ENCODE results near the gene RNF224. TPM values are rescaled to one million over a fixed set of nuclear protein-coding genes. Genes with fewer than 3 reads are reported as not detected.

Gene RNF224
- total and polyA plus RNA-seq, 4 donors: not detected

DNA sequence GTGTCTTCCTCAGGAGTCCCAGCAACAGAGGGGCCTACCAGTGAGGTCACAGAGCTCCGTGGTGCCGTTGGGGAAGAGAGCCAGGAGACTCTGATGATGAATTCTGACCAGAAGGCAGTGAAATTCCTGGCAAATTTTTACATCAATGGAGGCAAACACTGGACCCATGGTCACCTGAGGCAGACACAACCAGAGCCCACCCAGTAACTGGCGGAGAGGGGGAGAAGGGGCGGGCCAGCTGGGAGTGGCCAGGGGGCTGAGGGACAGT is 23.8 kb downstream of the RNF224 start, which contains the start of gene STPG3:
STPG3 (plus strand) TSS at position 93 of the 268 bp plus-strand sequence; CDS start at position 94, 1 bp downstream.
- 88% methylated on average over 4 of the region's 4 CpGs for WGBS
- no peak within 1 kb of the TSS for H3K27ac ChIP-seq (ENCODE audit: low read depth in 1 of 2, low read length in 2 of 2)
- H3K9me3 ChIP-seq (ENCODE audit: control insufficient read depth in 4 of 4, low read length in 3 of 4): no peaks in the 10 kb centered on the region
- no peak for DNase-seq (ENCODE audit: low spot score)
- H3K4me1 ChIP-seq (ENCODE audit: control insufficient read depth in 4 of 4, insufficient read depth in 4 of 4, low read length in 3 of 4): peaks cover 2 to 28% (median 15%) of the 10 kb centered on the region in 4 donors
- no peaks in the 10 kb centered on the region for H3K27me3 ChIP-seq (ENCODE audit: control insufficient read depth in 4 of 4, insufficient read depth in 4 of 4, low read length in 3 of 4)
- no peak within 1 kb of the TSS for H3K4me3 ChIP-seq (ENCODE audit: low read depth in 1 of 3, low read length in 3 of 3)
- TF ChIP-seq NR2F2 (IDR thresholded peaks at IDR 0.05) (no peak), RAD21 (IDR thresholded peaks at IDR 0.05) (no peak), HNF4A (conservative IDR thresholded peaks at IDR 0.05) (no peak), TAF1 (conservative IDR thresholded peaks at IDR 0.05) (no peak), SP1 (IDR thresholded peaks at IDR 0.05) (no peak), YY1 (IDR thresholded peaks at IDR 0.05) (no peak), JUND (IDR thresholded peaks at IDR 0.05) (no peak), EGR1 (IDR thresholded peaks at IDR 0.05; ENCODE audit: low read depth in 2 of 2) (no peak), FOXA1 (IDR thresholded peaks at IDR 0.05) (no peak), RXRA (IDR thresholded peaks at IDR 0.05) (no peak), HNF4G (IDR thresholded peaks at IDR 0.05) (no peak), FOXA2 (IDR thresholded peaks at IDR 0.05) (no peak), GABPA (IDR thresholded peaks at IDR 0.05 in 1 of 2, conservative IDR thresholded peaks at IDR 0.05 in 1 of 2) (no peak)
- TF ChIP-seq, protein P1, sequence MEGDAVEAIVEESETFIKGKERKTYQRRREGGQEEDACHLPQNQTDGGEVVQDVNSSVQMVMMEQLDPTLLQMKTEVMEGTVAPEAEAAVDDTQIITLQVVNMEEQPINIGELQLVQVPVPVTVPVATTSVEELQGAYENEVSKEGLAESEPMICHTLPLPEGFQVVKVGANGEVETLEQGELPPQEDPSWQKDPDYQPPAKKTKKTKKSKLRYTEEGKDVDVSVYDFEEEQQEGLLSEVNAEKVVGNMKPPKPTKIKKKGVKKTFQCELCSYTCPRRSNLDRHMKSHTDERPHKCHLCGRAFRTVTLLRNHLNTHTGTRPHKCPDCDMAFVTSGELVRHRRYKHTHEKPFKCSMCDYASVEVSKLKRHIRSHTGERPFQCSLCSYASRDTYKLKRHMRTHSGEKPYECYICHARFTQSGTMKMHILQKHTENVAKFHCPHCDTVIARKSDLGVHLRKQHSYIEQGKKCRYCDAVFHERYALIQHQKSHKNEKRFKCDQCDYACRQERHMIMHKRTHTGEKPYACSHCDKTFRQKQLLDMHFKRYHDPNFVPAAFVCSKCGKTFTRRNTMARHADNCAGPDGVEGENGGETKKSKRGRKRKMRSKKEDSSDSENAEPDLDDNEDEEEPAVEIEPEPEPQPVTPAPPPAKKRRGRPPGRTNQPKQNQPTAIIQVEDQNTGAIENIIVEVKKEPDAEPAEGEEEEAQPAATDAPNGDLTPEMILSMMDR (IDR thresholded peaks at IDR 0.05; ENCODE audit: low read depth, low read length, missing input control): no peak
- TF ChIP-seq, protein P2, sequence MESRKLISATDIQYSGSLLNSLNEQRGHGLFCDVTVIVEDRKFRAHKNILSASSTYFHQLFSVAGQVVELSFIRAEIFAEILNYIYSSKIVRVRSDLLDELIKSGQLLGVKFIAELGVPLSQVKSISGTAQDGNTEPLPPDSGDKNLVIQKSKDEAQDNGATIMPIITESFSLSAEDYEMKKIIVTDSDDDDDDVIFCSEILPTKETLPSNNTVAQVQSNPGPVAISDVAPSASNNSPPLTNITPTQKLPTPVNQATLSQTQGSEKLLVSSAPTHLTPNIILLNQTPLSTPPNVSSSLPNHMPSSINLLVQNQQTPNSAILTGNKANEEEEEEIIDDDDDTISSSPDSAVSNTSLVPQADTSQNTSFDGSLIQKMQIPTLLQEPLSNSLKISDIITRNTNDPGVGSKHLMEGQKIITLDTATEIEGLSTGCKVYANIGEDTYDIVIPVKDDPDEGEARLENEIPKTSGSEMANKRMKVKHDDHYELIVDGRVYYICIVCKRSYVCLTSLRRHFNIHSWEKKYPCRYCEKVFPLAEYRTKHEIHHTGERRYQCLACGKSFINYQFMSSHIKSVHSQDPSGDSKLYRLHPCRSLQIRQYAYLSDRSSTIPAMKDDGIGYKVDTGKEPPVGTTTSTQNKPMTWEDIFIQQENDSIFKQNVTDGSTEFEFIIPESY (IDR thresholded peaks at IDR 0.05): no peak
- TF ChIP-seq, protein P3, sequence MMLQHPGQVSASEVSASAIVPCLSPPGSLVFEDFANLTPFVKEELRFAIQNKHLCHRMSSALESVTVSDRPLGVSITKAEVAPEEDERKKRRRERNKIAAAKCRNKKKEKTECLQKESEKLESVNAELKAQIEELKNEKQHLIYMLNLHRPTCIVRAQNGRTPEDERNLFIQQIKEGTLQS (IDR thresholded peaks at IDR 0.05): no peak
- TF ChIP-seq, protein P4, sequence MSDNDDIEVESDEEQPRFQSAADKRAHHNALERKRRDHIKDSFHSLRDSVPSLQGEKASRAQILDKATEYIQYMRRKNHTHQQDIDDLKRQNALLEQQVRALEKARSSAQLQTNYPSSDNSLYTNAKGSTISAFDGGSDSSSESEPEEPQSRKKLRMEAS (IDR thresholded peaks at IDR 0.05): no peak
- TF ChIP-seq, protein P5, sequence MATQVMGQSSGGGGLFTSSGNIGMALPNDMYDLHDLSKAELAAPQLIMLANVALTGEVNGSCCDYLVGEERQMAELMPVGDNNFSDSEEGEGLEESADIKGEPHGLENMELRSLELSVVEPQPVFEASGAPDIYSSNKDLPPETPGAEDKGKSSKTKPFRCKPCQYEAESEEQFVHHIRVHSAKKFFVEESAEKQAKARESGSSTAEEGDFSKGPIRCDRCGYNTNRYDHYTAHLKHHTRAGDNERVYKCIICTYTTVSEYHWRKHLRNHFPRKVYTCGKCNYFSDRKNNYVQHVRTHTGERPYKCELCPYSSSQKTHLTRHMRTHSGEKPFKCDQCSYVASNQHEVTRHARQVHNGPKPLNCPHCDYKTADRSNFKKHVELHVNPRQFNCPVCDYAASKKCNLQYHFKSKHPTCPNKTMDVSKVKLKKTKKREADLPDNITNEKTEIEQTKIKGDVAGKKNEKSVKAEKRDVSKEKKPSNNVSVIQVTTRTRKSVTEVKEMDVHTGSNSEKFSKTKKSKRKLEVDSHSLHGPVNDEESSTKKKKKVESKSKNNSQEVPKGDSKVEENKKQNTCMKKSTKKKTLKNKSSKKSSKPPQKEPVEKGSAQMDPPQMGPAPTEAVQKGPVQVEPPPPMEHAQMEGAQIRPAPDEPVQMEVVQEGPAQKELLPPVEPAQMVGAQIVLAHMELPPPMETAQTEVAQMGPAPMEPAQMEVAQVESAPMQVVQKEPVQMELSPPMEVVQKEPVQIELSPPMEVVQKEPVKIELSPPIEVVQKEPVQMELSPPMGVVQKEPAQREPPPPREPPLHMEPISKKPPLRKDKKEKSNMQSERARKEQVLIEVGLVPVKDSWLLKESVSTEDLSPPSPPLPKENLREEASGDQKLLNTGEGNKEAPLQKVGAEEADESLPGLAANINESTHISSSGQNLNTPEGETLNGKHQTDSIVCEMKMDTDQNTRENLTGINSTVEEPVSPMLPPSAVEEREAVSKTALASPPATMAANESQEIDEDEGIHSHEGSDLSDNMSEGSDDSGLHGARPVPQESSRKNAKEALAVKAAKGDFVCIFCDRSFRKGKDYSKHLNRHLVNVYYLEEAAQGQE (IDR thresholded peaks at IDR 0.05): no peak
- H3K9ac ChIP-seq (ENCODE audit: low read depth in 1 of 2, low read length in 2 of 2): no peak within 1 kb of the TSS
- H3K36me3 ChIP-seq (ENCODE audit: control insufficient read depth in 4 of 4, insufficient read depth in 3 of 4, low read depth in 1 of 4, low read length in 3 of 4): no peaks in the 10 kb centered on the region
